ENCODE results near the gene MPV17L2.

The MPV17L2 gene

GRCh38 chr19:18226956-18227780 lies 34.1 kb downstream of the MPV17L2 start:
- no peak overlapping the region for H3K27ac ChIP-seq
- TF ChIP-seq CTCF (conservative IDR thresholded peaks at IDR 0.05): no peak
- no peak for TF ChIP-seq ZFX (IDR thresholded peaks at IDR 0.05)

- no peak overlapping the region for H3K27ac ChIP-seq
- TF ChIP-seq CTCF (conservative IDR thresholded peaks at IDR 0.05) (no peak), ZFX (IDR thresholded peaks at IDR 0.05) (no peak)
Measured at GRCh38 chr19:18227781-18228271, 34.8 kb downstream of the MPV17L2 start.

DNA sequence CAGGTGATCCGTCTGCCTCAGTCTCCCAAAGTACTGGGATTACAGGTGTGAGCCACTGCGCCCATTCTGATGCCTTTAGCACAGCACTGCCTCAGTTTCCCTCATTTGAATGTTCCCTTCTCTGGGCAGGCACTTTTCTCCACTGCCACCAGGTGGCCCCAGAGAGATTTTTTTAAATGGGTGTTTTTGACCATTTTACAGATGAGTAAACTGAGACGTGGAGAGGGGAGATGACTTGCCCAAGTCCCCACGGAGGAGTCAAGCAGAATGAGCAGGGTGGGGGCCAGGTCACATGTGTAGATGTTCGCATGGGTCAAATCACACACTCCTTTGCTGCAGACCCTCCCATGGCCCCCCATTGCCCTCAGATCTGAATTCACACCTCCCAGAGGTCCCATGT lies 36.5 kb downstream of the MPV17L2 start:
- H3K27ac ChIP-seq: no peak overlapping the region
- no peak for TF ChIP-seq ZFX (IDR thresholded peaks at IDR 0.05)
- no peak; the same call in 1 of the 2 replicates for TF ChIP-seq CTCF (conservative IDR thresholded peaks at IDR 0.05)

- no peak overlapping the region for H3K27ac ChIP-seq
- TF ChIP-seq CTCF (conservative IDR thresholded peaks at IDR 0.05) (no peak), ZFX (IDR thresholded peaks at IDR 0.05) (no peak)
Measured at GRCh38 chr19:18229915-18230314, 36.9 kb downstream of the MPV17L2 start.

- TF ChIP-seq ZFX (IDR thresholded peaks at IDR 0.05) (no peak), CTCF (conservative IDR thresholded peaks at IDR 0.05) (no peak)
- H3K27ac ChIP-seq: no peak overlapping the region
Measured at GRCh38 chr19:18230941-18231734, 38.1 kb downstream of the MPV17L2 start.

GRCh38 chr19:18231775-18232174 lies 38.8 kb downstream of the MPV17L2 start:
- no peak overlapping the region for H3K27ac ChIP-seq

More at GRCh38 chr19:18231775-18232174, 38.8 kb downstream of the MPV17L2 start:
- no peak for TF ChIP-seq ZFX (IDR thresholded peaks at IDR 0.05)
- no peak for TF ChIP-seq CTCF (conservative IDR thresholded peaks at IDR 0.05)

Data from C4-2B (cell line).